GM18520 (cell line): ENCODE results near the gene RAPGEFL1.
"Not testable (repeated sequence)": the region's sequence is repeated elsewhere in the genome, so short reads cannot be mapped to it uniquely, and the experiment has no call there.

Experiments used
- ATAC-seq: cut with Tn5 transposase; IDR thresholded peaks from one replicate; pipeline ENCODE4 v1.9.1; 2021; ENCODE audit not compliant: unreplicated experiment

The RAPGEFL1 gene

DNA sequence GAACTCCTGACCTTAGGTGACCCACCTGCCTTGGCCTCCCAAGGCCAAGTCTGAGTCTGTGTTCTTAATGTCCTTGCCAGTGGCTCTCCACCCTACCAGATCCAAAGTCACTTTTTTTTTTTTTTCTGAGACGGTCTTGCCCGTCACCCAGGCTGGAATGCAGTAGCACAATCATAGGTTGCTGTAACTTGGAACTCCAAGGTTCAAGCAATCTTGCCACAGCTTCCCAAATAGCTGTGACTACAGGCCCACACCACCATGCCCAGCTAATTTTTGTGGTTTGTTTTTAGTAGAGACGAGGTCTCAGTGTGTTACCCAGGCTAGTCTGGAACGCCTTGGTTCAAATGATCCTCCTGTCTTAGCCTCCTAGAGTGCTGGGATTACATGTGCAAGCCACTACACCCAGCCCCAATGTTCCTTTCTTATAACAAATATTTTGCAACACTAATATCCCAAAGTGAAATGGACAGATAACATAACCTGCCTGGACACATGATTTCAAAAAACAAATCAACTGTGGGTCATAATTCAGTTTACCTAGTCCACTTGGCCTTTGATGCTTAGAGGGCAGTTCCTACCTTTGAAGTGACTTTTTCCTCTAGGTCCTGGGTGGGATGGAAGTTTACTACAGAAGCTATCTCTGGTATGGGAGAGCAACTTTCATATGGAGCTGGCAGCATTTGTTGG lies 4.0 kb upstream of the RAPGEFL1 start:
- ATAC-seq = no peak

- no peak for ATAC-seq
Observed at GRCh38 chr17:40173778-40174135, 3.5 kb upstream of the RAPGEFL1 start.

GRCh38 chr17:40174514-40174913 lies 2.8 kb upstream of the RAPGEFL1 start:
- no peak for ATAC-seq

- no peak for ATAC-seq
Observed at GRCh38 chr17:40175928-40176753, 1.1 kb upstream of the RAPGEFL1 start.

DNA sequence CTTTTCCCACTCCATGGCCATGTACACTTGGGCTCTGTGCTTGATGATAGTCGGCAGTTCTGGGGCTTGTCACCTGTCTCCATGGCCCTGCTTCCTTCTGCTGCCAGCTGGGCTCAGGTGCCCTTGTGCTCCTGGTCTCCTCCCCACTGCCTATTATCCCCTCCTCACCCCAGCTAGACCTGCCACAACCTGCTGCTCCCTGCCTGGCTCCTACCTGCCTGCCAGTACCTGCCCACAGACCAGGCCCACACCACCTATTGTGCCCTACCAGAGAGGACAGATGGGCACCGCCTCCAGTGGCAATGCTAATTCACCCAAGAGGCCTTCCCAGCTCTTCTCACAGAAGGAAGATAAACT lies 538 bp upstream of the RAPGEFL1 start:
- ATAC-seq = no peak

DNA sequence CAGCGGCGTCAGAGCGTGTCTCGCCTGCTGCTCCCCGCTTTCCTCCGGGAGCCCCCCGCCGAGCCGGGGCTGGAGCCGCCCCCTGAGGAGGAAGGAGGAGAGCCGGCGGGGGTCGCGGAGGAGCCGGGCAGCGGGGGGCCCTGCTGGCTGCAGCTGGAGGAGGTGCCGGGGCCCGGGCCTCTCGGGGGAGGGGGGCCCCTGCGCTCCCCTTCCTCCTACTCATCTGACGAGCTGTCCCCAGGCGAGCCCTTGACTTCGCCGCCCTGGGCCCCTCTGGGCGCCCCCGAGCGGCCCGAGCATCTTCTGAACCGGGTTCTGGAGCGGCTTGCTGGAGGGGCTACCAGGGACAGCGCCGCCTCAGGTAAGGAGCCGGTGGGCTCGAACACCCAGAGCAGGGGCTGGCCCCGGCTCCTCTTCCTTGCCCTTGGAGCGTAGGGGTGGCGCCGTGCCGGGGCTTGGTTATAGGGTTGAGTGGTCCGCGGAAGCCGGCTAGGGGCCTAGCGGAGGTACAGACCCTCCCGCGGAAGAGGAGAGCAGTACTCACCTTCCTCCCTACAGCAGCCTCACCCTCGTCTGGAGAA lies 841 bp downstream of the RAPGEFL1 start:
- no peak for ATAC-seq

DNA sequence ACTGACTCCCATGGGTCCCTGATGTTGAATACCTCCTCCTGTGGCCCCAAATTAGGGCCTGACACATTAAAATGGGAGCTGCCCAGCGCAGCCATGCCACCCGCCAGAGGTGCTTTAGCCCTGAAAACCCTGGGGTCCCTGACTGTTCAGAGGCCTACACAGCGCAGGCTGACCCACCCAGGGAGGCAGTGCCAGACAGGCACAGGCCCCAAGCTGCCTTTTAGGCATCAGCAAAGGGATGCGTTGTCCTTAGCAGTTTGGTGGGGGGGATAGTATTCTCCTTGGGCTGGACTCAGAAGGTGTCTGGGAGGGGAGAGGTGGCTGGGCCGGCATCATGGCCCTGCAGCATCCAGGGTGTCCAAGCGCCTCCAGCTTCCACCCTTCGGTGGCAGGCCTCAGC lies 1.4 kb downstream of the RAPGEFL1 start:
- no peak for ATAC-seq

GRCh38 chr17:40179923-40180659 lies 2.8 kb downstream of the RAPGEFL1 start:
- no peak for ATAC-seq

DNA sequence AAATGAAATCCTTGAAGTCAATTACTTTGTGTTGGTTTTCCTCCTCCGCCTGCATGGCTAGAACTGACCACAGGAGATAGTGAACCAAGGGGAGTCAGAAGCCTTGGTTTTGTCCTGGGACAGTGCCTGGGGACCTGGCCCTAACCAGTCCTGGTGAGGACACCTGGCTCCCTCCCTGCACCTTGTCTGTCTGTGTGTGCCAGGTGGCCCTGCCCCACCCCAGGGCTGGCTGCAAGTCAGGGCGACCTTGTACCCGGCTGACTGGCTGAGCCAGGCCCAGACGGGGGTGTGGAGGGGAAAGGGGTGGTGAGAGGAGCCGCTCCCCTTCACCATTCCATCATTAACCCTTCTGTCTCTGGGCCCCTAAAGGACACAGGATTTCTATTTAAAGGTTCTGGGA lies 3.4 kb downstream of the RAPGEFL1 start:
- ATAC-seq = no peak

DNA sequence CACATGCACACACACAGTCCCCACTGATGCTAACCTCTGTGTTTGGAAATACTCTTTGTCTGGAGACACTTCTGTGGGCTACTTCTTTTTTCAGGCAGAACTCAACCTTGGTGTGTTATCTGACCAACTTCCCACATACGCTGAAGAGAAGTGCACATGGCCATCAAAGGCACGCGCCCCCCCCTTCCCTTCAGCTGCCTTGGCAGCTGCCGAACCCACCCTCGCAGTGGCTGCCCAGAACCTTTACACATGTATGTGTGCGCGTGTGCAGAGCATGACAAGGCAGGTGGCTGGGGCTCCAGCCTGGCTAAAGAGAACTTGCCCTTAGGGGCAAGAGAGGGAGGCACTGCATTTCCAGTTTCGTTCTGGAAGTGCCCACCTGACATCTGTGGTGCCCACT lies 3.9 kb downstream of the RAPGEFL1 start:
- ATAC-seq = no peak

- no peak for ATAC-seq
Observed at GRCh38 chr17:40182606-40183005, 5.3 kb downstream of the RAPGEFL1 start.

DNA sequence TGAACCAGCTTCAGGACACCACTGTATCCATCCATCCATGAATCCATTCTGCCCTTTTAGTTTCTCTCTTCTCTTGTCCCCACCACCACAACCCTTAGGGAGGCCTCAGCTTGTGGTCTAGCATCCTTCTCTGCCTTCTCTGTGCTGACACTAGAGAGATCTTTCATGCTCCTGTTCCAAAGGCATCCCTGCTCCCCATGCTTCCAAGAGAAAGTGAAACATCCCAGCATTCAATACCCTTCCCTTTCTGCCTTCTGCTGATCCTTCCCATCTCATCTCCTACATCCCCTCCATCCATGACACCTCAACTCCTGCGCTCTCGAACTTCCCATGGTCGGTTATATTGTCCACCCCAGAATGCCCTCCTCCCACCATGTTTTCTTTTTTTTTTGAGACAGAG lies 10.0 kb downstream of the RAPGEFL1 start:
- ATAC-seq = no peak

DNA sequence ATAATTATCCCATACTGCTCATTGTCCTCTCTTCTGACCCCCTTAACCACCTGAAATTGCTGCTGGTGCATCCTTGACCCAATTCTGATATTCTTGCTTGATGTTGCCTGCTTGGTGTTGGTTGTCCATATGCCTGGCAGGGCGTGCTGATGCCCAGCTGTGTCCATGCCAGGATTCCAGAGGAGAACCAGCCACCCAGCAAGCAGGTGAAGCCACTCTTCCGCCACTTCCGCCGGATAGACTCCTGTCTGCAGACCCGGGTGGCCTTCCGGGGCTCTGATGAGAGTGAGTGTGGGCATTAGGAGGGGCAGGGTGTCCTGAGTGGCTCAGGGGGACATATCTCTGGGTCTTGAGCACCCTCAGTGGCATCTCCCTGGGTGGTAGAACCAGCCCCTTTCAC lies 11.4 kb downstream of the RAPGEFL1 start:
- ATAC-seq = no peak

DNA sequence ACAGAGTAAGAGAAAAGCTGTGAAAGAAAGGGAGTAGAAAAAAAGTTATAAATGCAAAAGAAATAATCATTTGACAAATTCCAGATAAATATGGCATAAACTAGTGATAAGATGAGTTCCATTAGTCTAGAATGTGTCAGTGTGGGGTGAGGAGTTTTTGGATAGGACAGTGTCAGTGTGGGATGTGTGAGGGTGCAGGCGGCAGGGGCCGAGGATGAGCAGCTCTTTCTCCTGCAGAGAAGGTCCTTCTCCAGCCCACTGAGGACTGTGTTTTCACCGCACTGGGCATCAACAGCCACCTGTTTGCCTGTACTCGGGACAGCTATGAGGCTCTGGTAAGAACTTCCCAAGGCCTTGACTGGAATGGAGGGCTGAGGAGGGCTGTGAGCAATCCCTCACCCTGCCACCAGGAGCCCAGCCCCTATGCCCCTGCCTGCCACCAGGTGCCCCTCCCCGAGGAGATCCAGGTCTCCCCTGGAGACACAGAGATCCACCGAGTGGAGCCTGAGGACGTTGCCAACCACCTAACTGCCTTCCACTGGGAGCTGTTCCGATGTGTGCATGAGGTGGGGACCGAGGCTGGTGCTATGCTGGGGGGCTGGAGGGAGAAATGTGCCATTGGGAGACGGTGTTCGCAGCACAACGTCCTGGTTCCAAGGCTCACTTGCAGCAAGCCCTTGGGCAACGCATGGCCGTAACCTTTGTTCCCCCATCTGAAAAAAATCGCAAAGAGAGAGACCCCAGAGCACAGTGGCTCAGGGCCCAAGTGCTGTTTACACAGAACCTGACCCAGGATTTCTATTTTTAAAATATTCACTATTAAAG lies 13.1 kb downstream of the RAPGEFL1 start:
- ATAC-seq = no peak

DNA sequence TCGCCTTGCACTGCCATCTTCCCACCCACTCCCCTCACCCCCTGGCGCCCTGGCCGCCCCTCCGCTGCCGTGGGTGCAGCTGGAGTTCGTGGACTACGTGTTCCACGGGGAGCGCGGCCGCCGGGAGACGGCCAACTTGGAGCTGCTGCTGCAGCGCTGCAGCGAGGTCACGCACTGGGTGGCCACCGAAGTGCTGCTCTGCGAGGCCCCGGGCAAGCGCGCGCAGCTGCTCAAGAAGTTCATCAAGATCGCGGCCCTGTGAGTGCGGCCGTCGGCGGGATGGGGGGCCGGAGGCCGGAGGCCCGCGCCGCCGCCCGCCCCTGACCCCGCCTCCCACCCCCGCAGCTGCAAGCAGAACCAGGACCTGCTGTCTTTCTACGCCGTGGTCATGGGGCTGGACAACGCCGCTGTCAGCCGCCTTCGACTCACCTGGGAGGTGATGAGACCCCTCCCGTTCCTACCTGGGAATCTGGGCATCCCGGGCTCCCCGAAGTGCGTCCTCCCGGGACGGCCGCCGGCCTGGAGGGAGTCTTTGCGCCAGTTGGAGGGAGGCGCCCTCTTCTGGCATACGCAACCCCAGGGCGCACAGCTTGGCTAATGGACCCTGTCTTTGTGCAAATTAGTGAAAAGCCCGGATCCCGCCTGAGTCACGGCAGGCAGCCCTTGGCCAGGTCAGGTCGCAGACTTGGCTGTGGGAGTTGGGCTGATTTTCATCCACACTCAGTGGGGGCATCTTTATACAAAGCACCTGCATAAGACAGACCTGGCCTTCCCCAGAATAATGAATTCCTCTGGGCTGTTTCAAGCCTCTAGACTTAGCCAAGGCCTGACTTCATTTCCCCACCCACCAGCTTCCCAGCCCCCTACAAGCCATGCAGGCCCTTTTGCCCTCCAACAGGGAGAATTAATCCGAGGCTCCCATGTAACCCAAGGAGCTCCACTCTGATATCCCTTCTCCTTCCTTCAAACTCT lies 14.3 kb downstream of the RAPGEFL1 start:
- peak; percentile 57 for ATAC-seq

GRCh38 chr17:40192961-40193360 lies 15.7 kb downstream of the RAPGEFL1 start:
- ATAC-seq = no peak

GRCh38 chr17:40194821-40195220 lies 17.6 kb downstream of the RAPGEFL1 start:
- ATAC-seq = no peak

DNA sequence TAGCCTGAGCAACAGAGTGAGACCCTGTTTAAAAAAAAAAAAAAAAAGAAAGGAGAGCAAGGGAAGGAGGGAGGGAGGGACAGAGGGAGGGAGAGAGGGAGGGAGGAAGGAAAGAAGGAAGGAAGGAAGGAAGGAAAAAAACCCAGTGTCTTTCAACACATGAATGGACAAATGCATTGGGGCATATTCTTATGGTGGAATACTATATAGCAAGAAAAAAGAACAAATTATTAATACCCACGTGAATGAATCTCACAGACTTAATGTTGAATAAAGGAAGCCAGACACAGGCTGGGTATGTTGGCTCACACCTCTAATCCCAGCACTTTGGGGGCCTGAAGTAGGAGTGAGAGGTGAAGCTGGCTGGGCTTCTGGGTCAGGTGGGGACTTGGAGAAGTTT lies 20.3 kb downstream of the RAPGEFL1 start:
- no peak for ATAC-seq

- ATAC-seq = not testable (repeated sequence)
Observed at GRCh38 chr17:40197965-40198456, 20.7 kb downstream of the RAPGEFL1 start.
